Mononuclear cell (primary cell): ENCODE data around the gene RTBDN. TPM values are rescaled to one million over a fixed set of nuclear protein-coding genes. Genes with fewer than 3 reads are reported as not detected.
"Not testable (repeated sequence)": the region's sequence is repeated elsewhere in the genome, so short reads cannot be mapped to it uniquely, and the experiment has no call there.

Source experiments
- H3K27me3 ChIP-seq: 2 replicates; pipeline ENCODE4 v1.6.0; 2011; ENCODE audit warnings: low read length, control low read depth; ENCODE audit not compliant: insufficient read depth
- H3K4me1 ChIP-seq: 2 replicates; pipeline ENCODE4 v1.5.1; 2011; ENCODE audit warnings: mild to moderate bottlenecking, low read length, control low read depth; ENCODE audit not compliant: insufficient read depth
- H3K4me3 ChIP-seq: 2 replicates; pipeline ENCODE4 v1.5.1; 2011; ENCODE audit warnings: mild to moderate bottlenecking, low read length, moderate library complexity
- H3K9me3 ChIP-seq: 2 replicates; pipeline ENCODE4 v1.5.1; 2011; ENCODE audit warnings: low read depth, mild to moderate bottlenecking, control low read depth, low read length
- total RNA-seq: library from RNA; depleted of rRNA; stranded (reverse); fragments of >200 nt; gene quantifications from one replicate; pipeline ENCODE4 v1.2.3, GENCODE V29; 2012

The RTBDN gene
- total RNA-seq, 1 donor, result 0.21 TPM

DNA sequence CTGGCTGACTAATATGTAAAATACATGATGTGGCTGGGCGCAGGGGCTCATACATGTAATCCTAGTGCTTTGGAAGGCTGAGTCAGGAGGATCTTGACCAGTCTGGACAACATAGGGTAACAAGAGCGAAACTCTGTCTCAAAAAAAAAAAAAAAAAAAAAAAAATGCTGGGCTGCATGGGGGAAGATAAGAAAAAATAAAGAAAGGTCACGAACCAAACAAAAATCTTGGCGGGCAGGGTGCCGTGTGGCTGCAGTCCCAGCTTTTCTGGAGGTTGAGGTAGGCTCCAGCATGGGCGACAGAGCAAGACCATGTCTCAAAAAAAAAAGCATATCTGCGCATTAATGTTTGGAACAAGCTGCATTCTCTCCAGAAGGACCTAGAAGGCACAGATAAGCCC lies 19.3 kb downstream of the RTBDN start:
- Histone ChIP-seq H3K4me1 (no peaks in the 10 kb centered on the region), H3K4me3 (no peak overlapping the region), H3K27me3 (no peaks in the 10 kb centered on the region), H3K9me3 (no peaks in the 10 kb centered on the region)

GRCh38 chr19:12806242-12807081 lies 27.9 kb downstream of the RTBDN start, which contains the start of gene RNASEH2A:
RNASEH2A (plus strand) TSS chr19:12806584; CDS start chr19:12806674, 90 bp downstream.
- H3K27me3 ChIP-seq, result peaks cover 6% of the 10 kb centered on the region
- H3K9me3 ChIP-seq, result no peaks in the 10 kb centered on the region
- peaks cover 21% of the 10 kb centered on the region for H3K4me1 ChIP-seq
- peak within 1 kb of the TSS; percentile 47 for H3K4me3 ChIP-seq

DNA sequence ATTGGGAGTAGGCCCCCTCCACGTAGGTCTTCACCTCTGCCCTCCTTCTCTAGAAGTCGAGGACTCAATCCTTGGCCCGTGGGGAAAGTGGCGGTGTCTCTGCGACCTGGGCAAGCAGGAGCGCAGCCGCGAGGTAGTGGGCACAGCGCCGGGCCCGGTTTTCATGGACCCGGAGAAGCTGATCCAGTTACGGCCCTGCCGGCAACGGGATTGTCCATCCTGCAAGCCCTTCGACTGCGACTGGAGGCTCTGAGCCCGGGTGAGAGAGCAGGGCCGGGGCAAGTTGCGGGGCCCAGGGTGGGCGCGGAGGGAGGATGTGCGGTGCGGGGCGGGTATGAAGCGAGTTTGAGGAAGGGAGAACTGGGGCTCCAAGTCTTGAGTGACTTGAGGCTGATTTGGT lies 30.3 kb downstream of the RTBDN start:
- H3K27me3 ChIP-seq, result peaks cover 13% of the 10 kb centered on the region
- H3K4me1 ChIP-seq, result peaks cover 35% of the 10 kb centered on the region
- no peak overlapping the region for H3K4me3 ChIP-seq
- H3K9me3 ChIP-seq, result no peaks in the 10 kb centered on the region

GRCh38 chr19:12802267-12803106 lies 31.9 kb downstream of the RTBDN start:
- peaks cover 13% of the 10 kb centered on the region for H3K27me3 ChIP-seq
- H3K4me1 ChIP-seq, result peaks cover 35% of the 10 kb centered on the region
- no peaks in the 10 kb centered on the region for H3K9me3 ChIP-seq
- peak overlapping the region; percentile 57 for H3K4me3 ChIP-seq

DNA sequence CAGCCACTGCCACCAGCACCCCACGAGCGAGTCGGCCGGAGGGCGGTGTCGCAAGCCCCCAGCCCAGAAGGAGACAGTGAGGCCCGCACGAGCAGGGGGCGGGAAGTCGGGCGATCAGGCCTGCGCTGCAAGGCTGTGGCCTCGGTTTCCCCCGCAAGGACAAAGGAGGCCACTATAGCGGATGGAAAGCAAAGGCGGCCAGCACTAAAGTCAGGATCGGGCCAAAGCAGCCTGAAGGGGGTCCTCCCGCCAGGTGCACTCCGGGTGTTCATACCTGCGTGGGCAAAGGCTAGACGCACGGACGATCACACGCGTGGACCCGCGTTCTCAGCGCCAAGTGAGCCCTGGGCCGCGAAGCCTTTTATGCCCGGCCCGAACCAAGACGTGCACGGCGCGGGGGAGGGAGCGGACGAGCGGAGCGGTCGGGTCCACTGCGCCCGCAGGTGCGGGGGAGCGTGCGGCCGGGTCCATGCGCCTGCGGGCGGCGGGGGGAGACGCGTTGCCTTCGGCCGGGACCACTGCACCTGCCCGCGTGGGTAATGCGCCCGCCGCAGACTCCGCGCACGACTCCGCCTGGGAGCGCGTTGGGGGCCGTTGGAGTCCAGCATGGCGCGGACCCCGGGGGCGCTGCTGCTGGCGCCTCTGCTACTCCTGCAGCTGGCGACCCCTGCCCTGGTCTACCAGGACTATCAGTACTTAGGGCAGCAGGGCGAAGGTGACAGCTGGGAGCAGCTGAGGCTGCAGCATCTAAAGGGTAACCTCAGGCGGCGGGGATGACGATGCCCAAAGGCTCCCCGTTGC lies 32.7 kb downstream of the RTBDN start, which contains the start of the genes PRDX2 and THSD8:
Gene PRDX2 (minus strand): TSS at position 335 of the 801 bp plus-strand sequence. CDS start 539 bp downstream, outside the sequence.
Gene THSD8 (plus strand): TSS at position 604 of the 801 bp plus-strand sequence. CDS start 3 bp downstream, at position 607.
- peaks cover 27% of the 10 kb centered on the region for H3K4me1 ChIP-seq
- H3K4me3 ChIP-seq, result peak within 1 kb of the TSS; percentile 57
- peaks cover 13% of the 10 kb centered on the region for H3K27me3 ChIP-seq
- H3K9me3 ChIP-seq, result no peaks in the 10 kb centered on the region

DNA sequence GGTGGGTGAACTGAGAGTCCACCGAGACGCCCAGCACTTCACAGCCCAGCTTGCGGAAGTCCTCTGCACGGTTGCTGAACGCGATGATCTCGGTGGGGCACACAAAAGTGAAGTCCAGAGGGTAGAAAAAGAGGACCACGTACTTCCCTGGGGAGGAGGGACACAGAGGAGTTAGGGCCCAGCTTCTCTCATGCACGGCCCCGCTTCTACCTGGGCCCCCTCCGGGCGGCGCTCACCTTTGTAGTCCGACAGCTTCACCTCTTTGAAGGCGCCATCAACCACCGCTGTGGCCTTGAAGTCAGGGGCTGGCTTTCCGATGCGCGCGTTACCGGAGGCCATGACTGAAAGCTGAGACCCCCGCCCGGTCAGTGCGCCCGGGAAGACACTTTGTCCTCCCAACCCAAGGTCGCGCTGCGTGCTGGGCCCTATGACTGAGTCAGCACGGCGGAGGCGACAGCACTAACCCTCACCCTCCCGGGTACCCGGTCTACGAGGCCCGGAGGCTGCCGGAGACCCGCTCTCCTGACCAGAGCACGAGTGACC lies 33.4 kb downstream of the RTBDN start:
- no peaks in the 10 kb centered on the region for H3K9me3 ChIP-seq
- peaks cover 32% of the 10 kb centered on the region for H3K4me1 ChIP-seq
- H3K27me3 ChIP-seq, result peaks cover 13% of the 10 kb centered on the region
- H3K4me3 ChIP-seq, result peak overlapping the region; percentile 57

DNA sequence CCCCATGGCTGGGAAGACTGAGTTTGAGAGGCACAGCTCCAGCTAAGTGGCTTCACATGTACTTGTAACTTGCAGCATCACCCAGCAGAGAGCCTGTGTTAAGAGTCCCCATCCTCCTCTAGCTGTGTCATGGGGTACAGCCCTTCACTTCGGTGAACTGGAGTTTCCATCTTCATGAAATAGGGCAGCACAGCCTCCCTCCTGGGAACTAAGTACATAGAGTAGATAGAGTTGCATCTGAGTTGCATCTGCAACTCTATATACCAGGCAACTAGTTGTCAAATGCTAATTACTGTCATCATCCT lies 34.0 kb downstream of the RTBDN start:
- no peaks in the 10 kb centered on the region for H3K9me3 ChIP-seq
- peaks cover 13% of the 10 kb centered on the region for H3K27me3 ChIP-seq
- H3K4me1 ChIP-seq, result peaks cover 37% of the 10 kb centered on the region
- no peak overlapping the region for H3K4me3 ChIP-seq

DNA sequence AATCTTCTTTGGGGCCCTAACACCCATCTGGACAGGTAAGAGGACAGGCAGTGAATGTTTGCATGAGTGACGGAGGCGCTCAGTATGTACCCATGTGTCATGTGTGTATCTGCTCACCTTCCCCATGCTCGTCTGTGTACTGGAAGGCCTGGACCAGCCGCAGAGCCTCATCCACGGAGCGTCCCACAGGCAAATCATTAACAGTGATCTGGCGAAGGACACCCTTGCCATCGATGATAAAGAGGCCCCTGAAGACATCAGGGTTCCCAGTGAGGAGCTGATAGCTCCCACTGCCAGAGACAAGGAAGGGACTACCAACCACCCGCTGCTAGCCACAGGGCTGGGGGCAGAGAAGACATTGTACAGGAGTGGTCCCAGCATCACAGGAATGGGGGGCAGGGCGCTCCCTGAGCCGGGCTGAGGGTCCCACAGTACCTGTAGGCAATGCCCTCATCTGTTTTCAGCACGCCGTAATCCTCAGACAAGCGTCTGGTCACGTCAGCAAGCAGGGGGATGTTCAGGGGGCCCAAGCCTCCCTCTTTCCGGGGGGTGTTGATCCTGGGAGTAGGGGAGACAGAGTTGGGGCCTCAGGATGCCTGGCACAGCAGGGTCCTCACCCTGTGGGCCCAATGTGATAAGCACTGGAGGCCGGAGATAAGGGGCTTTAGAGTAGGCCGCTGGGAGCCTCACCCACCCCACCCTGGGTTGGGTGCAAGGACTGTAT lies 34.5 kb downstream of the RTBDN start:
- H3K27me3 ChIP-seq, result peaks cover 13% of the 10 kb centered on the region
- H3K9me3 ChIP-seq, result no peaks in the 10 kb centered on the region
- peaks cover 43% of the 10 kb centered on the region for H3K4me1 ChIP-seq
- H3K4me3 ChIP-seq, result no peak overlapping the region

GRCh38 chr19:12797607-12798006 lies 36.8 kb downstream of the RTBDN start:
- Histone ChIP-seq H3K4me1 (peaks cover 54% of the 10 kb centered on the region), H3K27me3 (peaks cover 13% of the 10 kb centered on the region)

DNA sequence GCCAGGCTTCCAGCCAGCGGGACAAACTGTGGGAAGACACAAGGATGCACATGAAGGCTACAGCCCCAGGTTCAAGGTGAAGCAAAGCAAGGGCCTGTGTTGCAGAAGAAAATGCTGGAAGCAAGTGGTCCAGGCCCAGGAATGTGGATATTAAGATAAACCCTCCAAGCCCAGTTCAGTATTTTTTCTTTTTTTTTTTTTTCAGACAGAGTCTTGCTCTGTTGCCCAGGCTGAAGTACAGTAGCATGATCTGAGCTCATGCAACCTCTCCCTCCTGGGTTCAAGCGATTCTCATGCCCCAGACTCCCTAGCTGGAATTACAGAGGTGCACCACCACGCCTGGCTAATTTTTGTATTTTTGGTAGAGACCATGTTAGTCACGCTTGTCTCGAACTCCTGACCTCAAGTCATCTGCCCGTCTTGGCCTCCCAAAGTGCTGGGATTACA lies 37.2 kb downstream of the RTBDN start:
- Histone ChIP-seq H3K4me3 (no peak overlapping the region), H3K9me3 (no peaks in the 10 kb centered on the region), H3K27me3 (peaks cover 8% of the 10 kb centered on the region), H3K4me1 (peaks cover 50% of the 10 kb centered on the region)

More at GRCh38 chr19:12797607-12798006, 36.8 kb downstream of the RTBDN start:
- not testable (repeated sequence) for H3K9me3 ChIP-seq, H3K4me3 ChIP-seq

- Histone ChIP-seq H3K27me3 (peaks cover 7% of the 10 kb centered on the region), H3K4me1 (peaks cover 42% of the 10 kb centered on the region), H3K4me3 (no peak overlapping the region), H3K9me3 (no peaks in the 10 kb centered on the region)
Measured at GRCh38 chr19:12796146-12797071, 38.0 kb downstream of the RTBDN start.

DNA sequence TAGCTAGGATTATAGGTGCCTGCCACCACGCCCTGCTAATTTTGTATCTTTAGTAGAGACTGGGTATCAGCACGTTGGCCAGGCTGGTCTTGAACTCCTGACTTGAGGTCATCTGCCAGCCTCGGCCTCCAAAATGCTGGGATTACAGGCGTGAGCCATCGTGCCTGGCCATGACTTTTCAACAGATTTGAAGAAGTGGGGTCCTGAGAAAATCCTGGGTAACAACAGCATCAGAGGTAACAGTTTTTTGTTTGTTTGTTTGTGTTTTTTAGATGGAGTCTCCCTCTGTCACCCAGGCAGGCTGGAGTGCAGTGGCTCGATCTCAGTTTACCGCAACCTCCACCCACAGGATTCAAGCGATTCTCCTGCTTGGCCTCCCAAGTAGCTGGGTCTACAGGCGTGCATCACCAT lies 39.4 kb downstream of the RTBDN start:
- no peaks in the 10 kb centered on the region for H3K9me3 ChIP-seq
- peaks cover 39% of the 10 kb centered on the region for H3K4me1 ChIP-seq
- H3K4me3 ChIP-seq, result no peak overlapping the region

More for the DNA sequence above, 39.4 kb downstream of the RTBDN start:
- no peaks in the 10 kb centered on the region for H3K27me3 ChIP-seq
